H1 (cell line): ENCODE results near the gene CCDC116. TPM values are rescaled to one million over a fixed set of nuclear protein-coding genes. Genes with fewer than 3 reads are reported as not detected.

Experiments used
- ASH2L ChIP-seq: fragments of 200-600, 300-600 bp; sonication (generic); IDR thresholded peaks from one replicate; pipeline ENCODE4 v1.7.1; 2017; ENCODE audit warnings: low read length
- CBX5 ChIP-seq: fragments of 300-800, 300-1000 bp; sonication (generic); IDR thresholded peaks from 2 replicates; pipeline ENCODE4 v1.7.1; 2016; ENCODE audit warnings: antibody characterized with exemption, low read length, low read depth
- CHD1 ChIP-seq: IDR thresholded peaks from 2 replicates; pipeline ENCODE4 v1.6.1; 2012; ENCODE audit warnings: low read depth, low read length, improper control_type of control experiment
- CHD2 ChIP-seq: IDR thresholded peaks from 2 replicates; pipeline ENCODE4 v1.6.1; 2012; ENCODE audit warnings: low read length, improper control_type of control experiment
- EGR1 ChIP-seq: IDR thresholded peaks from 2 replicates; pipeline ENCODE4 v1.6.1; 2011; ENCODE audit warnings: low read depth, low read length, borderline replicate concordance
- EZH2 ChIP-seq: fragments of 200-600 bp; sonication (generic); IDR thresholded peaks from 2 replicates; pipeline ENCODE4 v1.7.1; 2012; ENCODE audit warnings: low read depth, mild to moderate bottlenecking, moderate library complexity, low read length, inconsistent platforms; ENCODE audit not compliant: severe bottlenecking
- FOSL1 ChIP-seq: IDR thresholded peaks from 2 replicates; pipeline ENCODE4 v1.6.1; 2011; ENCODE audit warnings: mild to moderate bottlenecking, low read depth, low read length, moderate library complexity; ENCODE audit not compliant: insufficient read depth
- polyA plus RNA-seq, 7 experiments: library from polyadenylated mRNA; depleted of rRNA in 3 of 7; stranded (reverse) in 5 of 7; unstranded in 2 of 7; fragments of >200 nt in 5 of 7; fragments of 200-250 nt in 2 of 7; gene quantifications; 1 replicate in 5 of 7; 2 replicates in 1 of 7; 4 replicates in 1 of 7; pipeline versions ENCODE4 v1.2.1 to v1.2.3, GENCODE V29; 2011 to 2013; ENCODE audit warnings: missing spikeins in 2 of 7, mixed read lengths in 2 of 7
- total RNA-seq: library from RNA; stranded (reverse); fragmentation: NEBNext Ultra II Directional; extraction: Animal tissue kit (Norgen Biotek cat#: 25700); gene quantifications from 2 replicates; pipeline ENCODE4 v1.2.1, GENCODE V29; 2021
- TF ChIP-seq, protein P1 (sequence below): IDR thresholded peaks from 2 replicates; pipeline ENCODE4 v1.6.1; 2012; ENCODE audit warnings: inconsistent platforms

CCDC116 gene
- total and polyA plus RNA-seq, 2 of the 8 experiments (the other 6 are each of a cell fraction or from before 2014, with no cell fraction given) = 0.08 TPM; not detected in 1

GRCh38 chr22:21626073-21626734, 6.4 kb upstream of the CCDC116 start (continued):
- no peak for TF ChIP-seq FOSL1
- TF ChIP-seq CBX5 = no peak
- TF ChIP-seq CHD1 = no peak
- TF ChIP-seq, protein P1, sequence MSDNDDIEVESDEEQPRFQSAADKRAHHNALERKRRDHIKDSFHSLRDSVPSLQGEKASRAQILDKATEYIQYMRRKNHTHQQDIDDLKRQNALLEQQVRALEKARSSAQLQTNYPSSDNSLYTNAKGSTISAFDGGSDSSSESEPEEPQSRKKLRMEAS = no peak
- TF ChIP-seq CHD2 = no peak
- TF ChIP-seq EGR1 = no peak
- no peak for TF ChIP-seq ASH2L
- no peak for TF ChIP-seq EZH2
